GM19099 (cell line): ENCODE data around the gene SIGLEC15.

Experiments used
- POLR2A ChIP-seq: IDR thresholded peaks from 3 replicates; pipeline ENCODE4 v1.6.1; 2011; ENCODE audit warnings: low read depth; ENCODE audit not compliant: insufficient read length; ENCODE audit errors: extremely low read depth

The SIGLEC15 gene

GRCh38 chr18:45825258-45826044 is at the start of gene SIGLEC15:
TSS of gene SIGLEC15 (plus strand) at chr18:45825675. CDS start at chr18:45825729, 54 bp downstream.
- no peak for TF ChIP-seq POLR2A

- TF ChIP-seq POLR2A, result no peak
Measured at GRCh38 chr18:45775743-45776142, 49.7 kb upstream of the SIGLEC15 start.

GRCh38 chr18:45777393-45777792 is 48.1 kb upstream of the SIGLEC15 start:
- TF ChIP-seq POLR2A, result no peak

- no peak for TF ChIP-seq POLR2A
Measured at GRCh38 chr18:45780568-45780967, 44.9 kb upstream of the SIGLEC15 start.

- TF ChIP-seq POLR2A, result no peak
Measured at GRCh38 chr18:45782662-45783061, 42.8 kb upstream of the SIGLEC15 start.

GRCh38 chr18:45783097-45784075 is 42.1 kb upstream of the SIGLEC15 start:
- TF ChIP-seq POLR2A, result no peak

GRCh38 chr18:45785134-45785533 is 40.3 kb upstream of the SIGLEC15 start:
- no peak for TF ChIP-seq POLR2A

- TF ChIP-seq POLR2A, result no peak
Measured at GRCh38 chr18:45786941-45787340, 38.5 kb upstream of the SIGLEC15 start.

- no peak for TF ChIP-seq POLR2A
Measured at GRCh38 chr18:45787346-45787745, 38.1 kb upstream of the SIGLEC15 start.

- no peak for TF ChIP-seq POLR2A
Measured at GRCh38 chr18:45788861-45789260, 36.6 kb upstream of the SIGLEC15 start.

- no peak for TF ChIP-seq POLR2A
Measured at GRCh38 chr18:45792506-45793263, 32.8 kb upstream of the SIGLEC15 start.

GRCh38 chr18:45793264-45793965 is 32.1 kb upstream of the SIGLEC15 start:
- no peak for TF ChIP-seq POLR2A

GRCh38 chr18:45801416-45802004 is 24.0 kb upstream of the SIGLEC15 start:
- TF ChIP-seq POLR2A, result no peak
